CD4-positive, alpha-beta T cell (primary cell): ENCODE measurements around the gene USP50. TPM values are rescaled to one million over a fixed set of nuclear protein-coding genes. Genes with fewer than 3 reads are reported as not detected.
"Not testable (repeated sequence)": the region's sequence is repeated elsewhere in the genome, so short reads cannot be mapped to it uniquely, and the experiment has no call there.

ENCODE experiments used
- ATAC-seq: fragments of 200-7000 bp; cut with Tn5 transposase; one replicate; pipeline ENCODE4 v1.10.0; 2022; ENCODE audit warnings: mild to moderate bottlenecking; ENCODE audit not compliant: poor library complexity
- CTCF ChIA-PET: fragments of 350-600 bp; sonication (Branson Sonifier 250); formaldehyde crosslinking; loops from one replicate; lab custom pipeline; 2021; ENCODE audit warnings: antibody characterized with exemption, inconsistent platforms; lab: Charles Lee
- POLR2A ChIA-PET: fragments of 350-600 bp; sonication (Branson Sonifier 250); formaldehyde crosslinking; loops from one replicate; lab custom pipeline; 2021; ENCODE audit warnings: antibody characterized with exemption, inconsistent platforms; lab: Charles Lee
- DNase-seq, 14 experiments: peaks; one replicate each; pipeline ENCODE4 v3.0.0-alpha.2; 2013 to 2020; ENCODE audit warnings: mixed read lengths in 2 of 14
- H3K27ac ChIP-seq, 2 donors: one replicate each; pipeline versions ENCODE4 v1.5.1 to v1.7.0; 2013; ENCODE audit warnings: low read length in 2 of 2, low read depth in 1 of 2, mild to moderate bottlenecking in 1 of 2
- H3K27me3 ChIP-seq, 2 experiments: 1 replicate in 1 of 2; 2 replicates in 1 of 2; pipeline versions ENCODE4 v1.6.1 to v1.7.0; 2013; ENCODE audit warnings: low read length in 2 of 2, control low read depth in 1 of 2, mild to moderate bottlenecking in 1 of 2, moderate library complexity in 1 of 2; ENCODE audit not compliant: insufficient read depth in 2 of 2, control insufficient read depth in 1 of 2
- H3K36me3 ChIP-seq: one replicate; pipeline ENCODE4 v1.6.1; 2013; ENCODE audit warnings: low read length, control low read depth; ENCODE audit not compliant: insufficient read depth
- H3K4me1 ChIP-seq: one replicate; pipeline ENCODE4 v1.6.1; 2013; ENCODE audit warnings: low read length, control low read depth; ENCODE audit not compliant: insufficient read depth
- H3K4me3 ChIP-seq: one replicate; pipeline ENCODE4 v1.5.1; 2013; ENCODE audit warnings: mild to moderate bottlenecking, low read length, moderate library complexity
- H3K9me3 ChIP-seq, 2 experiments: 1 replicate in 1 of 2; 2 replicates in 1 of 2; pipeline versions ENCODE4 v1.6.1 to v1.7.0; 2013; ENCODE audit warnings: low read length in 2 of 2, mild to moderate bottlenecking in 2 of 2, control low read depth in 1 of 2, moderate library complexity in 1 of 2; ENCODE audit not compliant: control insufficient read depth in 1 of 2, insufficient read depth in 1 of 2
- H3K27ac Mint-ChIP-seq: one replicate; pipeline ENCODE4 v1.8.0; 2020; ENCODE audit warnings: mixed read lengths
- H3K27me3 Mint-ChIP-seq: one replicate; pipeline ENCODE4 v1.8.0; 2021; ENCODE audit warnings: mixed read lengths
- H3K36me3 Mint-ChIP-seq: one replicate; pipeline ENCODE4 v1.8.0; 2021; ENCODE audit warnings: low read depth, mixed read lengths
- H3K4me1 Mint-ChIP-seq: one replicate; pipeline ENCODE4 v1.8.0; 2021; ENCODE audit warnings: low read depth, mixed read lengths
- H3K4me3 Mint-ChIP-seq: one replicate; pipeline ENCODE4 v1.8.0; 2020; ENCODE audit warnings: mild to moderate bottlenecking, mixed read lengths
- H3K9me3 Mint-ChIP-seq: one replicate; pipeline ENCODE4 v1.8.0; 2020; ENCODE audit warnings: mixed read lengths
- CTCF ChIP-seq: fragments of 200-600 bp; IDR thresholded peaks from one replicate; pipeline ENCODE4 v1.8.0; 2022; ENCODE audit warnings: antibody characterized with exemption, mild to moderate bottlenecking
- intact Hi-C, 2 experiments: fragments of 100-400 bp; cut with DNase I in 1 of 2; cut with micrococcal nuclease in 1 of 2; formaldehyde crosslinking; loops; one replicate each; pipeline versions ENCODE4 v1.15.1 to v1.9.0; 2023 to 2025; cut with DNase I, micrococcal nuclease
- total RNA-seq, 174 experiments: library from RNA in 2 of 174; stranded (reverse) in 2 of 174; gene quantifications; one replicate each; pipeline ENCODE4 v1.2.3 and lab custom pipeline; 2021 to 2026

USP50 gene
- total RNA-seq, 2 experiments from 2014 or later: 0.41 TPM; not detected in 1

GRCh38 chr15:50519740-50520425, 26.6 kb downstream of the USP50 start:
- no peak overlapping the region for H3K27ac Mint-ChIP-seq
- POLR2A ChIA-PET: interaction anchor here (0.6 kb wide), 1 partner anchor 59 kb away, joined by 3 read pairs; no protein-coding TSS in a partner anchor
- ATAC-seq (no peak), DNase-seq (no peak)
- H3K9me3 Mint-ChIP-seq: peaks cover 7% of the 10 kb centered on the region
- no peak for TF ChIP-seq CTCF
- H3K36me3 Mint-ChIP-seq: no peaks in the 10 kb centered on the region
- Histone ChIP-seq H3K4me1 (no peaks in the 10 kb centered on the region), H3K4me3 (no peak overlapping the region), H3K36me3 (no peaks in the 10 kb centered on the region), H3K27ac (no peak overlapping the region), H3K9me3 (peaks cover 5 to 17% of the 10 kb centered on the region in 2 experiments), H3K27me3 (no peaks in the 10 kb centered on the region)
- CTCF ChIA-PET: no interaction called here
- H3K27me3 Mint-ChIP-seq: no peaks in the 10 kb centered on the region
- H3K4me1 Mint-ChIP-seq: no peaks in the 10 kb centered on the region
- intact Hi-C loops: no loop called here
- no peak overlapping the region for H3K4me3 Mint-ChIP-seq

DNA sequence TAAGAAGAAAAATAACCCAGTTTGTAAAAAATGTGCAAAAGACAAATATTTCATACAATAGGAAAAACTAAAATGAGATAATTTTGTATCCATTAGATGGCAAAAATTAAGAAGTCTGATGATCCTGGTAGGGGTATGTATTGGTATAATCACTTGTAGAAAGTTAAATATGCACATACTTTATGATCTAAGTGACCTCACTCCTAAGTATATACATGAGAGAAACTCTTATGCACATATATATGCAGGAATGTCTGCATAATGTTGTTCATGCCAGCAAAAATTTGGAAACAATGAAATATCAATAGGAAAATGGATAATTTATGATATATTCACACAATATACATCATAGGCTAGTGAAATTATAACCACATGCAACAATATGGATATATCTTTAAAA, 33.5 kb downstream of the USP50 start:
- no peak for ATAC-seq
- CTCF ChIA-PET: no interaction called here
- H3K36me3 Mint-ChIP-seq: peaks cover 5% of the 10 kb centered on the region
- POLR2A ChIA-PET: no interaction called here
- H3K27me3 ChIP-seq: no peaks in the 10 kb centered on the region
- H3K9me3 ChIP-seq: peaks cover 5% of the 10 kb centered on the region in 2 experiments
- H3K4me1 Mint-ChIP-seq: no peaks in the 10 kb centered on the region
- no peak overlapping the region for H3K4me3 ChIP-seq
- no peaks in the 10 kb centered on the region for H3K27me3 Mint-ChIP-seq
- no peaks in the 10 kb centered on the region for H3K36me3 ChIP-seq
- no peaks in the 10 kb centered on the region for H3K4me1 ChIP-seq
- DNase-seq: no peak
- no peak overlapping the region for H3K4me3 Mint-ChIP-seq
- H3K27ac Mint-ChIP-seq: no peak overlapping the region
- no peak overlapping the region for H3K27ac ChIP-seq
- peaks cover 6% of the 10 kb centered on the region for H3K9me3 Mint-ChIP-seq
- intact Hi-C loops: no loop called here
- no peak for TF ChIP-seq CTCF

DNA sequence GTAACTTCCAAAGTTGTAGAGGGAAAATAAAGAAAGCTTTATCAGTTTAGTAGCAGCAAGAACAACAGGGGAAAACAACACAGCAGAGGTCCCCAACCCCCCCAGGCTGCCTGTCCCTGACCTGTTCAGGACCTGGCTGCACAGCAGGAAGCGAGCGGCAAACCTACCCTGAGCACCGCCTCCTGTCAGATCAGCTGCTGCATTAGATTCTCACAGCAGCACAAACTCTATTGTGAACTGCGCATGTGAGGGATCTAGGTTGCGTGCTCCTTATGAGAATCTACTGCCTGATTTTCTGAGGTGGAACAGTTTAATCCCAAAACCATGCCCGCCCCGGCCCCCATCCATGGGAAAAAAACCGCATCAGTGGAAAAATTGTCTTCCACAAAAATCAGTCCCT, 40.3 kb downstream of the USP50 start:
- Histone ChIP-seq H3K36me3 (peaks cover 16% of the 10 kb centered on the region), H3K9me3 (no peaks in the 10 kb centered on the region), H3K4me3 (no peak overlapping the region), H3K27me3 (no peaks in the 10 kb centered on the region), H3K27ac (no peak overlapping the region), H3K4me1 (no peaks in the 10 kb centered on the region)
- CTCF ChIA-PET: interaction anchor here (0.6 kb wide), 1 partner anchor 9 kb away, joined by 3 read pairs; no protein-coding TSS in a partner anchor
- intact Hi-C loops: no loop called here
- H3K4me1 Mint-ChIP-seq: no peaks in the 10 kb centered on the region
- H3K27me3 Mint-ChIP-seq: no peaks in the 10 kb centered on the region
- DNase-seq (no peak), ATAC-seq (no peak)
- peaks cover 26% of the 10 kb centered on the region for H3K36me3 Mint-ChIP-seq
- no peak overlapping the region for H3K27ac Mint-ChIP-seq
- H3K9me3 Mint-ChIP-seq: no peaks in the 10 kb centered on the region
- TF ChIP-seq CTCF: no peak
- no peak overlapping the region for H3K4me3 Mint-ChIP-seq
- POLR2A ChIA-PET: no interaction called here

- POLR2A ChIA-PET, H3K4me3 Mint-ChIP-seq, CTCF ChIA-PET, ATAC-seq, H3K27me3 ChIP-seq, H3K4me1 ChIP-seq, H3K9me3 Mint-ChIP-seq, H3K27ac ChIP-seq, H3K27ac Mint-ChIP-seq, intact Hi-C loops, H3K27me3 Mint-ChIP-seq, H3K4me1 Mint-ChIP-seq, H3K9me3 ChIP-seq, H3K4me3 ChIP-seq, DNase-seq: not testable (repeated sequence)
- H3K36me3 Mint-ChIP-seq: peaks cover 31% of the 10 kb centered on the region
- peaks cover 19% of the 10 kb centered on the region for H3K36me3 ChIP-seq
Measured at GRCh38 chr15:50505656-50506055, 40.8 kb downstream of the USP50 start.
